H9 (cell line): ENCODE results near the gene UBAP1. TPM values are rescaled to one million over a fixed set of nuclear protein-coding genes. Genes with fewer than 3 reads are reported as not detected.
"Not testable (repeated sequence)": the region's sequence is repeated elsewhere in the genome, so short reads cannot be mapped to it uniquely, and the experiment has no call there.

ENCODE experiments used
- DNase-seq: peaks from one replicate; pipeline ENCODE4 v3.0.0-alpha.2; 2017
- H2AFZ ChIP-seq: one replicate; pipeline ENCODE4 v1.6.1; 2013; ENCODE audit warnings: mild to moderate bottlenecking, low read length, control low read depth, moderate library complexity
- H2AK5ac ChIP-seq: 2 replicates; pipeline ENCODE4 v1.6.1; 2013; ENCODE audit warnings: low read length, control low read depth, mixed read lengths; ENCODE audit not compliant: insufficient read length
- H2BK120ac ChIP-seq: one replicate; pipeline ENCODE4 v1.6.1; 2013; ENCODE audit warnings: low read depth, mild to moderate bottlenecking, low read length, control low read depth, inconsistent platforms; ENCODE audit not compliant: poor library complexity, severe bottlenecking
- H2BK12ac ChIP-seq: 2 replicates; pipeline ENCODE4 v1.6.1; 2013; ENCODE audit warnings: low read length, control low read depth, mixed read lengths, low read depth; ENCODE audit not compliant: insufficient read length
- H2BK15ac ChIP-seq: 2 replicates; pipeline ENCODE4 v1.6.1; 2013; ENCODE audit warnings: low read depth, low read length, control low read depth
- H2BK20ac ChIP-seq: one replicate; pipeline ENCODE4 v1.6.1; 2013; ENCODE audit warnings: low read depth, mild to moderate bottlenecking, low read length, control low read depth, inconsistent platforms; ENCODE audit not compliant: poor library complexity, severe bottlenecking
- H2BK5ac ChIP-seq: 2 replicates; pipeline ENCODE4 v1.6.1; 2013; ENCODE audit warnings: low read length, control low read depth, mixed read lengths; ENCODE audit not compliant: insufficient read length
- H3K14ac ChIP-seq: 2 replicates; pipeline ENCODE4 v1.6.1; 2013; ENCODE audit warnings: low read length, control low read depth; ENCODE audit not compliant: insufficient read depth
- H3K18ac ChIP-seq: 2 replicates; pipeline ENCODE4 v1.6.1; 2013; ENCODE audit warnings: low read depth, mild to moderate bottlenecking, mixed read lengths, low read length, control low read depth; ENCODE audit not compliant: insufficient read length
- H3K23ac ChIP-seq: 2 replicates; pipeline ENCODE4 v1.6.1; 2013; ENCODE audit warnings: low read length, control low read depth, mixed read lengths, low read depth; ENCODE audit not compliant: insufficient read length
- H3K23me2 ChIP-seq: 2 replicates; pipeline ENCODE4 v1.6.1; 2013; ENCODE audit warnings: low read depth, mild to moderate bottlenecking, mixed read lengths, low read length, control low read depth; ENCODE audit not compliant: insufficient read length, poor library complexity, severe bottlenecking
- H3K27ac ChIP-seq: 2 replicates; pipeline ENCODE4 v1.5.1; 2013; ENCODE audit warnings: low read length, control low read depth, mixed read lengths, low read depth; ENCODE audit not compliant: insufficient read length
- H3K27me3 ChIP-seq: 2 replicates; pipeline ENCODE4 v1.6.1; 2013; ENCODE audit warnings: low read length, control low read depth, inconsistent platforms; ENCODE audit not compliant: insufficient read depth
- H3K4ac ChIP-seq: 2 replicates; pipeline ENCODE4 v1.6.1; 2013; ENCODE audit warnings: low read depth, mild to moderate bottlenecking, control low read depth, inconsistent platforms, low read length, moderate library complexity
- H3K4me1 ChIP-seq: 2 replicates; pipeline ENCODE4 v1.6.1; 2013; ENCODE audit warnings: low read length, control low read depth, inconsistent platforms; ENCODE audit not compliant: insufficient read depth
- H3K4me2 ChIP-seq: 2 replicates; pipeline ENCODE4 v1.6.1; 2013; ENCODE audit warnings: low read length, control low read depth, mixed read lengths; ENCODE audit not compliant: insufficient read length, insufficient read depth
- H3K56ac ChIP-seq: 2 replicates; pipeline ENCODE4 v1.6.1; 2013; ENCODE audit warnings: low read depth, mild to moderate bottlenecking, mixed read lengths, low read length, control low read depth; ENCODE audit not compliant: insufficient read length
- H3K79me1 ChIP-seq: 2 replicates; pipeline ENCODE4 v1.6.1; 2013; ENCODE audit warnings: low read depth, mild to moderate bottlenecking, moderate library complexity, low read length, control low read depth, inconsistent platforms; ENCODE audit not compliant: insufficient read depth, poor library complexity, severe bottlenecking
- H3K79me2 ChIP-seq: 2 replicates; pipeline ENCODE4 v1.6.1; 2013; ENCODE audit warnings: low read length, control low read depth, inconsistent platforms; ENCODE audit not compliant: insufficient read depth
- H3K9ac ChIP-seq: 2 replicates; pipeline ENCODE4 v1.6.1; 2013; ENCODE audit warnings: low read length, control low read depth, mixed read lengths; ENCODE audit not compliant: insufficient read length; ENCODE audit errors: extremely low read depth
- H3K9me3 ChIP-seq: one replicate; pipeline ENCODE4 v1.6.1; 2013; ENCODE audit warnings: low read depth, low read length, inconsistent platforms; ENCODE audit not compliant: control insufficient read depth
- H3T11ph ChIP-seq: one replicate; pipeline ENCODE4 v1.6.1; 2013; ENCODE audit warnings: mild to moderate bottlenecking, low read length, control low read depth, inconsistent platforms
- H4K20me1 ChIP-seq: one replicate; pipeline ENCODE4 v1.6.1; 2013; ENCODE audit not compliant: control insufficient read depth, insufficient read length, insufficient read depth
- H4K5ac ChIP-seq: 2 replicates; pipeline ENCODE4 v1.6.1; 2013; ENCODE audit warnings: low read depth, mild to moderate bottlenecking, mixed read lengths, low read length, control low read depth; ENCODE audit not compliant: insufficient read length
- H4K8ac ChIP-seq: replicated peaks from 2 replicates; pipeline ENCODE4 v1.6.1; 2013; ENCODE audit warnings: low read length, control low read depth, mixed read lengths, low read depth; ENCODE audit not compliant: insufficient read length
- H4K91ac ChIP-seq: 2 replicates; pipeline ENCODE4 v1.6.1; 2013; ENCODE audit warnings: low read depth, mild to moderate bottlenecking, moderate library complexity, mixed read lengths, low read length, control low read depth; ENCODE audit not compliant: insufficient read length
- H3K27ac Mint-ChIP-seq, 3 experiments: 2 replicates in 2 of 3; 3 replicates in 1 of 3; pipeline ENCODE4 v1.8.0; 2020 to 2021; ENCODE audit warnings: mixed read lengths in 3 of 3, mild to moderate bottlenecking in 1 of 3, moderate library complexity in 1 of 3
- H3K27me3 Mint-ChIP-seq: 2 replicates; pipeline ENCODE4 v1.8.0; 2021; ENCODE audit warnings: low read depth, mild to moderate bottlenecking, moderate library complexity, mixed read lengths
- H3K36me3 Mint-ChIP-seq, 3 experiments: 2 replicates in 2 of 3; 3 replicates in 1 of 3; pipeline ENCODE4 v1.8.0; 2020 to 2021; ENCODE audit warnings: low read depth in 3 of 3, mixed read lengths in 3 of 3; ENCODE audit not compliant: insufficient read depth in 1 of 3
- H3K4me1 Mint-ChIP-seq, 2 experiments: 2 replicates each; pipeline ENCODE4 v1.8.0; 2020; ENCODE audit warnings: mixed read lengths in 2 of 2
- H3K4me3 Mint-ChIP-seq, 2 experiments: 2 replicates in 1 of 2; 3 replicates in 1 of 2; pipeline ENCODE4 v1.8.0; 2020 to 2021; ENCODE audit warnings: mild to moderate bottlenecking in 2 of 2, mixed read lengths in 2 of 2, moderate library complexity in 1 of 2
- H3K9me3 Mint-ChIP-seq, 2 experiments: 2 replicates in 1 of 2; 3 replicates in 1 of 2; pipeline ENCODE4 v1.8.0; 2020; ENCODE audit warnings: mild to moderate bottlenecking in 2 of 2, mixed read lengths in 2 of 2, moderate library complexity in 1 of 2
- WGBS: extraction: QIAGEN DNeasy Blood & Tissue Kit; methylation state at CpG from one replicate; pipeline ENCODE4 v1.1.7; 2013; ENCODE audit warnings: missing lambda C conversion rate, low lambda C conversion rate, mixed read lengths; ENCODE audit not compliant: insufficient read length; ENCODE audit errors: extremely low coverage; 5-methylcytosine and 5-hydroxymethylcytosine counted together
- total RNA-seq: library from RNA; stranded (reverse); gene quantifications from 2 replicates; pipeline ENCODE4 v1.2.1, GENCODE V29; 2021
- TF ChIP-seq, protein P1 (sequence below): fragments of 200-600 bp; sonication (generic); conservative IDR thresholded peaks from 3 replicates; pipeline ENCODE4 v1.8.0; 2021; ENCODE audit warnings: antibody characterized with exemption, mild to moderate bottlenecking

Gene UBAP1
- total RNA-seq, 1 experiment from 2014 or later = 32.6 TPM

DNA sequence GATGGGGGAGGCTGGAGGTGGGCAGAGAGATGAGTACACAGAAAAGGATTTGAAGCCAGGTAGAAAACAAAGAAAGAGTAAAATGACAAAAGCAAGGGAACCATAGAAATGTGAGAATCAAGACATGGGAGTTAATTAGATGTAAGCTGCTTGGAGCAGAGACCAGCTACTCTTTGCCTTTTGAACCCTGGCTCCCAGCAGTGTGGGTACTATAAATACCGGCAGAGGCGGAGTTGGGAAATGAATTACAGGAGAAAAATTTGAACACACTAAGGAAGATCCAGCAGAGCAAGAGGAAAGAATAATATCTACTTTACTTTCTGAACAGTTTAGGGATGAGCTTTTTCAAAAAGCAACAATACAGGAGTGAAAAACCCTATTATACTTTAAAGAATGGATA, 113.7 kb downstream of the UBAP1 start:
- Histone ChIP-seq H3K79me1 (no peaks in the 10 kb centered on the region), H3T11ph (no peak overlapping the region), H2BK120ac (no peak overlapping the region), H3K4me1 (no peaks in the 10 kb centered on the region), H2BK15ac (no peak overlapping the region), H3K23me2 (no peaks in the 10 kb centered on the region), H3K56ac (no peak overlapping the region), H2BK12ac (no peak overlapping the region), H2AK5ac (no peak overlapping the region), H2AFZ (no peak overlapping the region), H3K4me2 (no peak overlapping the region), H4K5ac (no peak overlapping the region), H3K27ac (no peak overlapping the region), H3K4ac (no peak overlapping the region), H2BK20ac (no peak overlapping the region), H4K20me1 (no peaks in the 10 kb centered on the region), H3K18ac (no peak overlapping the region), H3K9ac (no peak overlapping the region), H4K8ac (no peak overlapping the region), H3K27me3 (no peaks in the 10 kb centered on the region), H3K9me3 (no peaks in the 10 kb centered on the region), H2BK5ac (no peak overlapping the region), H3K79me2 (no peaks in the 10 kb centered on the region), H4K91ac (no peak overlapping the region), H3K23ac (no peak overlapping the region), H3K14ac (no peak overlapping the region)
- H3K4me1 Mint-ChIP-seq = no peaks in the 10 kb centered on the region
- DNase-seq = no peak
- WGBS = no CpG with 5 or more reads among the region's 2 CpGs
- no peak overlapping the region for H3K27ac Mint-ChIP-seq
- TF ChIP-seq, protein P1, sequence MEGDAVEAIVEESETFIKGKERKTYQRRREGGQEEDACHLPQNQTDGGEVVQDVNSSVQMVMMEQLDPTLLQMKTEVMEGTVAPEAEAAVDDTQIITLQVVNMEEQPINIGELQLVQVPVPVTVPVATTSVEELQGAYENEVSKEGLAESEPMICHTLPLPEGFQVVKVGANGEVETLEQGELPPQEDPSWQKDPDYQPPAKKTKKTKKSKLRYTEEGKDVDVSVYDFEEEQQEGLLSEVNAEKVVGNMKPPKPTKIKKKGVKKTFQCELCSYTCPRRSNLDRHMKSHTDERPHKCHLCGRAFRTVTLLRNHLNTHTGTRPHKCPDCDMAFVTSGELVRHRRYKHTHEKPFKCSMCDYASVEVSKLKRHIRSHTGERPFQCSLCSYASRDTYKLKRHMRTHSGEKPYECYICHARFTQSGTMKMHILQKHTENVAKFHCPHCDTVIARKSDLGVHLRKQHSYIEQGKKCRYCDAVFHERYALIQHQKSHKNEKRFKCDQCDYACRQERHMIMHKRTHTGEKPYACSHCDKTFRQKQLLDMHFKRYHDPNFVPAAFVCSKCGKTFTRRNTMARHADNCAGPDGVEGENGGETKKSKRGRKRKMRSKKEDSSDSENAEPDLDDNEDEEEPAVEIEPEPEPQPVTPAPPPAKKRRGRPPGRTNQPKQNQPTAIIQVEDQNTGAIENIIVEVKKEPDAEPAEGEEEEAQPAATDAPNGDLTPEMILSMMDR = no peak
- H3K9me3 Mint-ChIP-seq = no peaks in the 10 kb centered on the region
- no peak overlapping the region for H3K4me3 Mint-ChIP-seq
- H3K27me3 Mint-ChIP-seq = no peaks in the 10 kb centered on the region
- H3K36me3 Mint-ChIP-seq = no peaks in the 10 kb centered on the region; a peak in 1 of 7 replicates

DNA sequence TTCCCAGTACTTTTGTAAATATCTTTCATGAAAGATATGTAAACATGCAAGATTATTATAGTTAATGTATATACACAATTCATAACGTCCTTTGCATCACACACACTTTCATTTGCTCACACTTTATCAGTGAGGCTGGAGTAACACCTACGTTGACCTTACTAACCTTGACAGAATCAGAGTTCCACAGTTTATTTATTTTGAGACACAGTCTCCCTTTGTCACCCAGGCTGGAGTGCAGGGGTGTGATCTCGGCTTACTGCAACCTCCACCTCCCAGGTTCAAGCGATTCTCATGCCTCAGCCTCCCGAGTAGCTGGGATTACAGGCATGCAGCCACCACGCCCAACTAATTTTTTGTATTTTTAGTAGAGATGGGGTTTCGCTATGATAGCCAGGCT, 122.2 kb downstream of the UBAP1 start:
- not testable (repeated sequence) for H3K9me3 ChIP-seq, H3K27me3 ChIP-seq, H2AFZ ChIP-seq, H2BK12ac ChIP-seq, H4K8ac ChIP-seq, H4K20me1 ChIP-seq, H3K4ac ChIP-seq, H3K36me3 Mint-ChIP-seq, H2BK120ac ChIP-seq, H3K18ac ChIP-seq, H3K14ac ChIP-seq, H3K27ac ChIP-seq, H4K5ac ChIP-seq, H3K23me2 ChIP-seq, H3K79me1 ChIP-seq, H4K91ac ChIP-seq, H3K4me2 ChIP-seq, H3K27me3 Mint-ChIP-seq, H3K4me3 Mint-ChIP-seq, H3T11ph ChIP-seq, H3K79me2 ChIP-seq, H3K4me1 Mint-ChIP-seq, H2BK15ac ChIP-seq, H3K4me1 ChIP-seq, H3K23ac ChIP-seq, DNase-seq, H2AK5ac ChIP-seq, H3K9ac ChIP-seq, H3K9me3 Mint-ChIP-seq, H2BK5ac ChIP-seq, H2BK20ac ChIP-seq, H3K56ac ChIP-seq
- H3K27ac Mint-ChIP-seq = peak overlapping the region in 1 of 3 experiments; percentile 65; a peak in 2 of 7 replicates
- WGBS = no CpG with 5 or more reads among the region's 7 CpGs
